Activated T-helper 9 cell treated with anti-CD3 and anti-CD28 coated beads, Interleukin-2, amount 50 U/mL, for 16 hours (primary cell): ENCODE measurements around the gene XBP1.
"Not testable (repeated sequence)": the region's sequence is repeated elsewhere in the genome, so short reads cannot be mapped to it uniquely, and the experiment has no call there.

Experiments
- DNase-seq: peaks from one replicate; pipeline ENCODE4 v3.0.0-alpha.2; 2020; ENCODE audit warnings: low read depth

The XBP1 gene

GRCh38 chr22:28791841-28792490 is 8.4 kb downstream of the XBP1 start:
- DNase-seq: no peak

GRCh38 chr22:28791124-28791523 is 9.2 kb downstream of the XBP1 start:
- no peak for DNase-seq

GRCh38 chr22:28788601-28789000 is 11.8 kb downstream of the XBP1 start:
- DNase-seq: no peak

GRCh38 chr22:28783786-28784671 is 16.3 kb downstream of the XBP1 start:
- DNase-seq: no peak

- DNase-seq: no peak
Measured at GRCh38 chr22:28780296-28780695, 20.1 kb downstream of the XBP1 start.

GRCh38 chr22:28779833-28780232 is 20.5 kb downstream of the XBP1 start:
- DNase-seq: no peak

GRCh38 chr22:28774378-28774777 is 26.0 kb downstream of the XBP1 start:
- DNase-seq: no peak

GRCh38 chr22:28773461-28773867 is 26.9 kb downstream of the XBP1 start:
- no peak for DNase-seq

GRCh38 chr22:28772633-28773460 is 27.5 kb downstream of the XBP1 start, which contains the start of gene CCDC117:
TSS of gene CCDC117 (plus strand) at chr22:28772695. CDS start at chr22:28772850, 155 bp downstream.
- peak; percentile 89 for DNase-seq

GRCh38 chr22:28771195-28771791 is 29.1 kb downstream of the XBP1 start:
- no peak for DNase-seq

- DNase-seq: no peak
Measured at GRCh38 chr22:28769394-28770085, 30.8 kb downstream of the XBP1 start.

GRCh38 chr22:28768701-28769393 is 31.5 kb downstream of the XBP1 start:
- DNase-seq: no peak

GRCh38 chr22:28766628-28767027 is 33.7 kb downstream of the XBP1 start:
- DNase-seq: no peak

GRCh38 chr22:28762000-28762399 is 38.4 kb downstream of the XBP1 start:
- DNase-seq: not testable (repeated sequence)

GRCh38 chr22:28761449-28761755 is 39.0 kb downstream of the XBP1 start:
- DNase-seq: no peak

GRCh38 chr22:28759861-28760560 is 40.4 kb downstream of the XBP1 start:
- DNase-seq: no peak

GRCh38 chr22:28754512-28754911 is 45.9 kb downstream of the XBP1 start:
- DNase-seq: not testable (repeated sequence)

- DNase-seq: no peak
Measured at GRCh38 chr22:28750471-28750881, 49.9 kb downstream of the XBP1 start.
